Measurements from ENCODE around the gene RREB1. TPM values are rescaled to one million over a fixed set of nuclear protein-coding genes. Genes with fewer than 3 reads are reported as not detected.

RREB1 gene
- total RNA-seq, 1 donor from 2014 or later, result 29.3 TPM

DNA sequence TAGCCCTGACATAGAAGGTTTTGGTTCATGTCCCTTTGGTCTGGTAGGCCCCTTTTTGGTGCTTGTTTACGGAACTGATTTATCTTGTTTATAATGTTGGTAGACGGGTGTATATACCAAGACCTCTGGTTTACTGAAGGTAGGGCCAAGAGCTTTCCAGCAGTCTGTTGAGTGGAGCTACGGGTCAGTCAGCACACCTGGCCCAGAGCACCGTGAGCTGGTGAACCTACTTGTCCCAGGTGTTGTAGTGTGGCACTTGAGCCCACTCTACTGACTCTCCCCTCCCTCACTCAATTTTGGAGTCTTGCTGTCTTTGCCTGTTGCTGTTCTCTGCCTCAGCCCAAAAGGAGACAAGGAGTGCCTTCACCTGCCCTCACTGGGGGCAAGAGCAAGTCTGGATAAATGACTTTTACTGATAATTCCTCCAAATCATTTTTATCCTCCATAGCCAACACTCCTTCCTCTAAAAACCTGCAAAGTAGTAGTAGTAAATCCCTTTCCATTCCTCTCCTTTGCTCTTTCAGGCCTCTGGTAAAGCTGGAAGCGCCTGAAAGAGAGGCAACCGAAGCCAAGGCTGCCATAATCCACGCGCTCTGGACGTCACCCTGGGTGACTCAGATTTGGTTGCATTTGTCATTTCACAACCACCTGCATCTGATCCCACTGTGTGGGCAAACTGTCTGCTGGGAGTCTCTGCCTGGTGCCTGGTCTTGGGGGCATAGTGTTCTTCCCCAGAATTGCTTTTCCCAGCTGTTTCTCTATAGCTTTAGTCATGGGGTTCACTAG lies 22.2 kb downstream of the RREB1 start:
- Histone ChIP-seq H3K4me3 (ENCODE audit: low read depth, low read length) (no peak overlapping the region), H3K27me3 (ENCODE audit: control insufficient read depth, insufficient read depth, low read length) (no peaks in the 10 kb centered on the region), H3K36me3 (ENCODE audit: control insufficient read depth, insufficient read depth, low read length) (no peaks in the 10 kb centered on the region)
- DNase-seq (ENCODE audit: low read depth), result no peak
- TF ChIP-seq, protein P1, sequence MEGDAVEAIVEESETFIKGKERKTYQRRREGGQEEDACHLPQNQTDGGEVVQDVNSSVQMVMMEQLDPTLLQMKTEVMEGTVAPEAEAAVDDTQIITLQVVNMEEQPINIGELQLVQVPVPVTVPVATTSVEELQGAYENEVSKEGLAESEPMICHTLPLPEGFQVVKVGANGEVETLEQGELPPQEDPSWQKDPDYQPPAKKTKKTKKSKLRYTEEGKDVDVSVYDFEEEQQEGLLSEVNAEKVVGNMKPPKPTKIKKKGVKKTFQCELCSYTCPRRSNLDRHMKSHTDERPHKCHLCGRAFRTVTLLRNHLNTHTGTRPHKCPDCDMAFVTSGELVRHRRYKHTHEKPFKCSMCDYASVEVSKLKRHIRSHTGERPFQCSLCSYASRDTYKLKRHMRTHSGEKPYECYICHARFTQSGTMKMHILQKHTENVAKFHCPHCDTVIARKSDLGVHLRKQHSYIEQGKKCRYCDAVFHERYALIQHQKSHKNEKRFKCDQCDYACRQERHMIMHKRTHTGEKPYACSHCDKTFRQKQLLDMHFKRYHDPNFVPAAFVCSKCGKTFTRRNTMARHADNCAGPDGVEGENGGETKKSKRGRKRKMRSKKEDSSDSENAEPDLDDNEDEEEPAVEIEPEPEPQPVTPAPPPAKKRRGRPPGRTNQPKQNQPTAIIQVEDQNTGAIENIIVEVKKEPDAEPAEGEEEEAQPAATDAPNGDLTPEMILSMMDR (IDR thresholded peaks at IDR 0.05; ENCODE audit: insufficient read depth, low read length, poor library complexity, severe bottlenecking), result no peak

DNA sequence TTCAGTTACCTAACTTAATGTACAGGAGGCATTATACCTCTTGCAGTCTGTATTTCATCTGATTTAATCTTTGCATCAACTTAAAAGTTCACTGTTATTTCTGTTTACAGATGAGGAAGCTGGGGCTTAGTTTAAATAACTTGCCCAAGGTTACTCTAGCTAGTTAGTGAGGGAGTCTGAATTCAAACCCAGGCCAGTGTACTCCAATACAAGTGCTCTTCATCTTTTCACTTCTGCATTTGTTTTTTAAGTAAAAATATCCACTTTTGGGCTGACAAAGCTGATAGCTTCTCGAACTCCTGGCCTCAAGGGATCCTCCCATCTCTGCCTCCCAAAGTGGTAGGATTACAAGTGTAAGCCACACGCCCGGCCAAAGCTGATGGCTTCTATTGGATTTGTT lies 23.6 kb downstream of the RREB1 start:
- DNase-seq (ENCODE audit: low read depth), result no peak
- TF ChIP-seq, protein P1 (IDR thresholded peaks at IDR 0.05; ENCODE audit: insufficient read depth, low read length, poor library complexity, severe bottlenecking), result no peak
- Histone ChIP-seq H3K36me3 (ENCODE audit: control insufficient read depth, insufficient read depth, low read length) (no peaks in the 10 kb centered on the region), H3K4me3 (ENCODE audit: low read depth, low read length) (no peak overlapping the region), H3K27me3 (ENCODE audit: control insufficient read depth, insufficient read depth, low read length) (no peaks in the 10 kb centered on the region)

DNA sequence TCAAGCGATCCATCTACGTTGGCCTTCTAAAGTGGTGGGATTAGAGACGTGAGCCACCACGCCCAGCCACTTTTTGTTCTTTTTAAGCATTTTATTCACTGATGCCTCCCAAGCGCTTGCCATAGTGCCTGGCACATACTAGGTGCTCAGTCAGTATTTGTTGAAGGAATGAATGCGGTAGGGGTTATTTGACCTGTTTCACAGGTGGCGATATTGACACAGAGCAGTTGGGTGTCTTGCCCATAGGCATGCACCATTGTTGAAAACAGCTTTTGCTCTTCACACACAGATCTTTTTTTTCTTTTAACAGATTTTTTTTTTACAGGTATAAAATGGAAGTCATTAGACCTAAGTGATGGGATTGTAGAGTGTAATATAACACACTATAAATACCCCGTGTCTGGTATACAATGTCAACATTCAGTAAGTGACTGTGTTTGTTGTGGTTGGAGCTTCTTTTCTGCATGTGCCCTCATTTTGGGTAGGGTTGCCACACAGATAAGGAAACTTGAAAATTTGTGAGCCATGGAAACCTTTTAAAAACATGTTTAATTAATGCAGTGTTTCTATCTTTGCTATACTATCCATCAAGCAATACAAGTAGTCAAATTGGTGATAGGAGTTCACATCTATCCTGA lies 24.8 kb downstream of the RREB1 start:
- DNase-seq (ENCODE audit: low read depth), result no peak
- Histone ChIP-seq H3K27me3 (ENCODE audit: control insufficient read depth, insufficient read depth, low read length) (no peaks in the 10 kb centered on the region), H3K36me3 (ENCODE audit: control insufficient read depth, insufficient read depth, low read length) (no peaks in the 10 kb centered on the region), H3K4me3 (ENCODE audit: low read depth, low read length) (no peak overlapping the region)
- TF ChIP-seq, protein P1 (IDR thresholded peaks at IDR 0.05; ENCODE audit: insufficient read depth, low read length, poor library complexity, severe bottlenecking), result no peak

DNA sequence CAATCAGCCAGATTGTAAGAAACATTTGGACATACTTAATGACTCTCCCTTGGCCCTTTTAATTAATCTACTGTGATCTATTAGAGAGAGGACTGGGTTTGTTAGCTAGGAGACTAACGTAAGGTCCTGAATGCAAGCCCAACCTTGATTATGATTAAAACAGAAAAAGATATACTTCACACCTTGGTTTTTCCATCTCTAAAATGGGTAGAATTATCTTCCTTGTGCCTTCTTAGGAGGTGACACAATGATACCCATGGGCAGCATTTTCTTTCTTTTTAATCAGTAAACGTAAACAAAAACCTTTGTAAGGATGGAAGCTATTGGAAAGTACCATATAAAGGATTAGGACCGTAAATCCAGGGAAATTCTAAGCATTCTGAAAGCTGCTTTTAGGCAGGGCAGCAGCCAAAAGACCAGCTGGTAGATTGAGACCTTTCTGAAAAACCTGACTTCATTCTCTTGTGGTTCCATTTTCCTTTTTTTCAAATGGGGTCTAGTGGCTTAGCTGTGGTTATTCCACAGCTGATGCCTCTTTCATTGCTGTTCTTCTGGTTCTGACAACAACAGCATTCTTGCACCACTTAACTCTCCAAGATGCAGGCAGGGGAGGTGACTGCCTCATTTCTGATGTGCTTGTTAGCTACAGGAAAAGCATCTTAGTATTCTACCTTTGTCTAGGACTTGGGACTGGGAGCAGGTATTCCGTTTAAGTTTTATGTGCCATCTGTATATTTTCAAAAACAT lies 27.4 kb downstream of the RREB1 start:
- Histone ChIP-seq H3K4me3 (ENCODE audit: low read depth, low read length) (no peak overlapping the region), H3K36me3 (ENCODE audit: control insufficient read depth, insufficient read depth, low read length) (no peaks in the 10 kb centered on the region), H3K27me3 (ENCODE audit: control insufficient read depth, insufficient read depth, low read length) (no peaks in the 10 kb centered on the region)
- no peak for DNase-seq (ENCODE audit: low read depth)
- TF ChIP-seq, protein P1 (IDR thresholded peaks at IDR 0.05; ENCODE audit: insufficient read depth, low read length, poor library complexity, severe bottlenecking), result no peak

DNA sequence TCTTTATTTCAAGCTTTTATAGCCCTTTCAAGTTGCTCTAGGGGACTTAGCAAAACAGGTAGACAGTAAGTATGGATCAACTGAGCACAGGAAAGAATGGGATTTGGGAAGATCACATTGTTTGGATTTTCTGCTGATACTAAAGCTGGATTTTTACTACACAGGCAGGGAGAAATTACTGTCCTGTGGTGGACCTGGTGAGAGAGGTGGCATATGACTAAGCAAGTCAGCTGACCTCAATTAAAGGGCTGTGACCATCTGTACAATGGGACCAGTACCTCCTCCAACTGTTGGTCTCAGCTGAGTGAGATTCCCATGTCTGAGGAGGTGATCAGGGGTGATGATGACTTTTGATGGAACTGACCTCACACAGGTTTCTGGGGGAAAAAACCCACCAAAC lies 28.0 kb downstream of the RREB1 start:
- no peaks in the 10 kb centered on the region for H3K27me3 ChIP-seq (ENCODE audit: control insufficient read depth, insufficient read depth, low read length)
- TF ChIP-seq, protein P1 (IDR thresholded peaks at IDR 0.05; ENCODE audit: insufficient read depth, low read length, poor library complexity, severe bottlenecking), result no peak
- no peak for DNase-seq (ENCODE audit: low read depth)
- no peaks in the 10 kb centered on the region for H3K36me3 ChIP-seq (ENCODE audit: control insufficient read depth, insufficient read depth, low read length)
- no peak overlapping the region for H3K4me3 ChIP-seq (ENCODE audit: low read depth, low read length)
